Endodermal cell (in vitro differentiated cells): ENCODE data around the gene TCF4. TPM values are rescaled to one million over a fixed set of nuclear protein-coding genes. Genes with fewer than 3 reads are reported as not detected.

Source experiments
- DNase-seq: peaks from one replicate; pipeline ENCODE4 v3.0.0-alpha.2; 2017
- H3K27ac ChIP-seq: 2 replicates; pipeline ENCODE4 v1.5.1; 2013; ENCODE audit warnings: mild to moderate bottlenecking, low read depth, low read length, moderate library complexity
- H3K27me3 ChIP-seq: 2 replicates; pipeline ENCODE4 v1.6.1; 2013; ENCODE audit warnings: mild to moderate bottlenecking, low read length, moderate library complexity; ENCODE audit not compliant: insufficient read depth, control insufficient read depth, poor library complexity, severe bottlenecking
- H3K36me3 ChIP-seq: 2 replicates; pipeline ENCODE4 v1.7.0; 2013; ENCODE audit warnings: mild to moderate bottlenecking, low read length, moderate library complexity; ENCODE audit not compliant: control insufficient read depth, insufficient read depth
- H3K4me1 ChIP-seq: one replicate; pipeline ENCODE4 v1.7.0; 2013; ENCODE audit warnings: low read length; ENCODE audit not compliant: control insufficient read depth, insufficient read depth
- H3K4me3 ChIP-seq: 2 replicates; pipeline ENCODE4 v1.5.1; 2013; ENCODE audit warnings: mild to moderate bottlenecking, low read length, moderate library complexity
- H3K9ac ChIP-seq: 2 replicates; pipeline ENCODE4 v1.6.1; 2013; ENCODE audit warnings: mild to moderate bottlenecking, low read length, moderate library complexity; ENCODE audit not compliant: poor library complexity, severe bottlenecking; ENCODE audit errors: extremely low read depth
- H3K9me3 ChIP-seq: 2 replicates; pipeline ENCODE4 v1.6.1; 2013; ENCODE audit warnings: mild to moderate bottlenecking, low read length, moderate library complexity; ENCODE audit not compliant: control insufficient read depth
- H3K27ac Mint-ChIP-seq: 2 replicates; pipeline ENCODE4 v1.8.0; 2020; ENCODE audit warnings: mixed read lengths
- H3K27me3 Mint-ChIP-seq: 2 replicates; pipeline ENCODE4 v1.8.0; 2021; ENCODE audit warnings: mild to moderate bottlenecking, mixed read lengths; ENCODE audit not compliant: insufficient read depth
- H3K36me3 Mint-ChIP-seq: 2 replicates; pipeline ENCODE4 v1.8.0; 2020; ENCODE audit warnings: low read depth, mixed read lengths
- H3K4me1 Mint-ChIP-seq: 2 replicates; pipeline ENCODE4 v1.8.0; 2020; ENCODE audit warnings: mixed read lengths
- H3K4me3 Mint-ChIP-seq: 2 replicates; pipeline ENCODE4 v1.8.0; 2020; ENCODE audit warnings: mild to moderate bottlenecking, moderate library complexity, mixed read lengths
- H3K9me3 Mint-ChIP-seq: 2 replicates; pipeline ENCODE4 v1.8.0; 2020; ENCODE audit warnings: mild to moderate bottlenecking, mixed read lengths
- WGBS, 2 experiments: methylation state at CpG; one replicate each; pipeline versions ENCODE4 v1.1.5 to v1.1.7; 2013; ENCODE audit warnings: missing lambda C conversion rate in 2 of 2, mixed read lengths in 1 of 2; ENCODE audit not compliant: insufficient coverage in 1 of 2, insufficient read length in 1 of 2; 5-methylcytosine and 5-hydroxymethylcytosine counted together
- total RNA-seq, 2 donors: library from RNA; stranded (reverse); fragmentation: NEBNext Ultra II Directional in 1 of 2; extraction: Animal tissue kit (Norgen Biotek cat#: 25700) in 1 of 2; gene quantifications; 2 replicates in 1 of 2; 3 replicates in 1 of 2; pipeline ENCODE4 v1.2.1, GENCODE V29; 2021
- TF ChIP-seq, protein P1 (sequence below): fragments of 200-600 bp; sonication (generic); conservative IDR thresholded peaks from 2 replicates; pipeline ENCODE4 v1.5.0; 2021; ENCODE audit warnings: antibody characterized with exemption, mild to moderate bottlenecking

The TCF4 gene
- total RNA-seq, 2 donors from 2014 or later, result 40.4 to 58.5 TPM

DNA sequence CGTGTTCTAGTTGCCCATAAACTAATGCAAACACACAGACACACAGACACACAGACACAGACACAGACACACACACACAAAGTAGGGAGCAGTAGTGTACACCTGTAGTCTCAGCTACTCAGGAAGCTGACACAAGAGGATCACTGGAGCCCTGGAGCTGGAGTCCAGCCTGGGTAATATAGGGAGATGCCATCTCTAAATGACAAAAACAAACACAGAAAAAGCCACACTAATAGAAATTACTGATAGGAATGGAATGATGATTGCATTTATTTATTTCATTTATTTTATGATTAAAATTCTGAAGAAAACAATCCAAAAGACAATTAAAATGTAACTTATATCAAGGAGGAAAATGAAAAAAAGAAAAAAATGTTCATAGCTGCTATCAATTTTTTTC lies 30.8 kb downstream of the TCF4 start:
- H3K27me3 ChIP-seq, result no peaks in the 10 kb centered on the region
- no peaks in the 10 kb centered on the region for H3K27me3 Mint-ChIP-seq
- H3K9me3 ChIP-seq, result peaks cover 6% of the 10 kb centered on the region
- peaks cover 4% of the 10 kb centered on the region for H3K4me1 Mint-ChIP-seq
- TF ChIP-seq, protein P1, sequence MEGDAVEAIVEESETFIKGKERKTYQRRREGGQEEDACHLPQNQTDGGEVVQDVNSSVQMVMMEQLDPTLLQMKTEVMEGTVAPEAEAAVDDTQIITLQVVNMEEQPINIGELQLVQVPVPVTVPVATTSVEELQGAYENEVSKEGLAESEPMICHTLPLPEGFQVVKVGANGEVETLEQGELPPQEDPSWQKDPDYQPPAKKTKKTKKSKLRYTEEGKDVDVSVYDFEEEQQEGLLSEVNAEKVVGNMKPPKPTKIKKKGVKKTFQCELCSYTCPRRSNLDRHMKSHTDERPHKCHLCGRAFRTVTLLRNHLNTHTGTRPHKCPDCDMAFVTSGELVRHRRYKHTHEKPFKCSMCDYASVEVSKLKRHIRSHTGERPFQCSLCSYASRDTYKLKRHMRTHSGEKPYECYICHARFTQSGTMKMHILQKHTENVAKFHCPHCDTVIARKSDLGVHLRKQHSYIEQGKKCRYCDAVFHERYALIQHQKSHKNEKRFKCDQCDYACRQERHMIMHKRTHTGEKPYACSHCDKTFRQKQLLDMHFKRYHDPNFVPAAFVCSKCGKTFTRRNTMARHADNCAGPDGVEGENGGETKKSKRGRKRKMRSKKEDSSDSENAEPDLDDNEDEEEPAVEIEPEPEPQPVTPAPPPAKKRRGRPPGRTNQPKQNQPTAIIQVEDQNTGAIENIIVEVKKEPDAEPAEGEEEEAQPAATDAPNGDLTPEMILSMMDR, result no peak
- no peak overlapping the region for H3K9ac ChIP-seq
- no peak overlapping the region for H3K27ac ChIP-seq
- H3K36me3 Mint-ChIP-seq, result no peaks in the 10 kb centered on the region
- no peak overlapping the region for H3K4me3 Mint-ChIP-seq
- H3K4me3 ChIP-seq, result no peak overlapping the region
- H3K36me3 ChIP-seq, result no peaks in the 10 kb centered on the region
- H3K4me1 ChIP-seq, result no peaks in the 10 kb centered on the region
- H3K9me3 Mint-ChIP-seq, result no peaks in the 10 kb centered on the region
- 94% methylated on average over 1 of the region's 1 CpG; no CpG with 5 or more reads in 1 of the 2 experiments for WGBS, 2 experiments
- no peak overlapping the region for H3K27ac Mint-ChIP-seq
- no peak for DNase-seq

DNA sequence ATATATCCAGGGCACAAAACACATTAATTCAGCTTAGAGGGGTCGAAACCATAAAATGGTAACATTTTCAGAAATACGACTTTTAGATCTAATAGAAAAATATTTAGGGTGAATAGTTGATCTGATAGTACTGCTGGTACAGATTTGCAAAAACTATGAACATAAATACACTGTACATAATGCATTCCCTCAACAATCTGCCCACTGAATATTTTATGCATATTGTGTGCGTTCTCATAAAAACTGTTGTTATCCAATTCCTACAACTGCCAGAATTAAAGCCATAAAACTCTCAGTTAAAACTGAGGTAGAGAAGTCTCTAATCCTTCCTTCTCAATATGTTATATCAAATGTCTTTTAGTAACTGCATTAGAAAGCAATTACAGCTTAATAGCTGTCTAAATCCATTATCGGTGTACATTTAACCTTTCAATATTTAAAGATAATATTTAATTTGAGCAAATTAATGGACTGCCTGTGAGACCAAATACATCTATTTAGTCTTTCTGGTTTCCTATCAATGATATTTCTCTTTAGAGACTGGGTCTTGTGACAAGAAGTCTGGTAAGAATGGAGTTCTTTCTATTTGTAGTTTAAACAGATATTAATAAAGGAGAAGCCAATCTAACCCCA lies 32.5 kb downstream of the TCF4 start:
- Mint-ChIP-seq H3K4me1 (peaks cover 4% of the 10 kb centered on the region), H3K9me3 (no peaks in the 10 kb centered on the region), H3K36me3 (peaks cover 6% of the 10 kb centered on the region), H3K27ac (no peak overlapping the region), H3K27me3 (no peaks in the 10 kb centered on the region), H3K4me3 (no peak overlapping the region)
- no peak overlapping the region for H3K9ac ChIP-seq
- DNase-seq, result no peak
- H3K27ac ChIP-seq, result no peak overlapping the region
- no peaks in the 10 kb centered on the region for H3K36me3 ChIP-seq
- TF ChIP-seq, protein P1, result no peak
- no peaks in the 10 kb centered on the region for H3K27me3 ChIP-seq
- no peaks in the 10 kb centered on the region for H3K9me3 ChIP-seq
- H3K4me1 ChIP-seq, result no peaks in the 10 kb centered on the region
- H3K4me3 ChIP-seq, result no peak overlapping the region
- 100% methylated on average over 3 of the region's 4 CpGs; no CpG with 5 or more reads in 1 of the 2 experiments for WGBS, 2 experiments

DNA sequence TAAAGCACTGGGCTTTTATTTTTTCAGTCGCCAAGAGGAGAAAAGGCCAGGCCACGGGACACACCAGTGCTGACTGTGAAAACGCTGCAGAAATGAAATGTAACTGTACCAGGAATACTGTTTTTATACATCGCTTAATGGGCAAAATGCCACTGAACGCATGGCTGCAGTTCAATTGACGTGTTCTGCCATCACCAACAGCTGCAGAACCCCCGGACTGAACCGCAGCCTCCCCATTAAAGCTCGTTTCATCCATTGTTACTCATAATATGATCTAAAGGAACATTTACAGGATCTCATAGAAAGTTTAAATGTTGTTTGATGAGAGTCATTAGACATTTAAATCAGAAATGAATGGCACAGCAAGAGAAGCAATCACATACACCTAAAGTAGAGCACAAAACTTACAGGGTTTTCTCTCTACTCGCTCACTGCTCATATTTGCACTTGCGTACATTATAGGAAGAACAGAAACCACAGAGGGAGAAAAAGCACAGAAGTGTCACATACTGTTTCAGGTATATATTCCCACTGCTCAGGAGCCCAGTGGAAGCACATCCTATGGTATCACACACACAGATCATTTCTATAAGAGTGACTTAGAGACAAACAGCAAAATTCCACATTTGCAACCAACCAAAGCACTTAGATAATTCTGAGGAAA lies 35.3 kb downstream of the TCF4 start:
- Histone ChIP-seq H3K36me3 (no peaks in the 10 kb centered on the region), H3K27ac (no peak overlapping the region), H3K4me1 (peaks cover 3% of the 10 kb centered on the region), H3K4me3 (no peak overlapping the region), H3K27me3 (no peaks in the 10 kb centered on the region), H3K9ac (no peak overlapping the region), H3K9me3 (no peaks in the 10 kb centered on the region)
- Mint-ChIP-seq H3K27me3 (no peaks in the 10 kb centered on the region), H3K4me1 (peaks cover 21% of the 10 kb centered on the region), H3K4me3 (no peak overlapping the region), H3K36me3 (peaks cover 6% of the 10 kb centered on the region), H3K27ac (no peak overlapping the region), H3K9me3 (no peaks in the 10 kb centered on the region)
- WGBS, 2 experiments, result 92 to 98% methylated on average over 8 to 11 of the region's 11 CpGs
- DNase-seq, result no peak
- TF ChIP-seq, protein P1, result no peak
